GM10248 (cell line): ENCODE measurements around the gene ZDHHC1.

Experiments
- CTCF ChIA-PET: fragments of 300-600 bp; sonication (Branson Sonifier 250); formaldehyde crosslinking; extraction: SDS; loops from one replicate; lab custom pipeline; 2021; ENCODE audit warnings: antibody characterized with exemption; lab: Yijun Ruan, JAX
- POLR2A ChIA-PET: fragments of 350-650 bp; sonication (Branson Sonifier 250); formaldehyde crosslinking; extraction: SDS; loops from one replicate; lab custom pipeline; 2020; ENCODE audit warnings: antibody characterized with exemption; lab: Yijun Ruan, JAX
- DNase-seq: peaks from one replicate; pipeline ENCODE4 v3.0.0; 2012; ENCODE audit errors: extremely low spot score
- TF ChIP-seq, protein P1 (sequence below): IDR thresholded peaks from 2 replicates; pipeline ENCODE4 v1.5.1; 2012; ENCODE audit warnings: mild to moderate bottlenecking, low read depth; ENCODE audit errors: extremely low read depth, missing control alignments, control extremely low read depth

The ZDHHC1 gene

DNA sequence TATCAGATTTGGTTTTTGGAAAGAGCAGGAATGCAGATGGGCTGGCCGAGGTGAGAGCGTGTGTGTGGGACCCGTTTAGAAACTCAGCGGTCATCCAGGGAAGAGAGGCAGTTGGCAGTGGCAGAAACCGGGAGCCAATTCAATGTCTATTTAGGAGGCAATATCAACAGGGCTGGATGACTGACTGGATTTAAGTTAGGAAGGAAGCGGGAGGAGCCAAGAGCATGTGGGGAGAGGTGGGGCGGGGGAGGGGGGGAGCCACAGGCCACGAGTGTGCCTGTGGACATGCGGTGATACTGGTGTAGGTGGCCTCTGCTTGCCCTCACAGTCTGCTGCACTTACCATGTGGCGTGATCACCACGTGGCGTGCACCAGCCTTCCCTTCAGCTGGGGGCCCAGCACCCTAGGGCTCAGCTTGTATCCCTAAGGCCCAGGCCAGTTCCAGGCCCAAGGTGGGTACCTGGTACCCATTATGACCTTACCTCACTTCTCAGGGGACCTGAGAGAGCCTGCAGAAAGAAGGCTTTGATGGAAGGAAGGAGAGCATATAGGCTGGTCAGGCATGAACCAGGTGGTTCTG lies 12.2 kb downstream of the ZDHHC1 start:
- no peak for DNase-seq
- TF ChIP-seq, protein P1, sequence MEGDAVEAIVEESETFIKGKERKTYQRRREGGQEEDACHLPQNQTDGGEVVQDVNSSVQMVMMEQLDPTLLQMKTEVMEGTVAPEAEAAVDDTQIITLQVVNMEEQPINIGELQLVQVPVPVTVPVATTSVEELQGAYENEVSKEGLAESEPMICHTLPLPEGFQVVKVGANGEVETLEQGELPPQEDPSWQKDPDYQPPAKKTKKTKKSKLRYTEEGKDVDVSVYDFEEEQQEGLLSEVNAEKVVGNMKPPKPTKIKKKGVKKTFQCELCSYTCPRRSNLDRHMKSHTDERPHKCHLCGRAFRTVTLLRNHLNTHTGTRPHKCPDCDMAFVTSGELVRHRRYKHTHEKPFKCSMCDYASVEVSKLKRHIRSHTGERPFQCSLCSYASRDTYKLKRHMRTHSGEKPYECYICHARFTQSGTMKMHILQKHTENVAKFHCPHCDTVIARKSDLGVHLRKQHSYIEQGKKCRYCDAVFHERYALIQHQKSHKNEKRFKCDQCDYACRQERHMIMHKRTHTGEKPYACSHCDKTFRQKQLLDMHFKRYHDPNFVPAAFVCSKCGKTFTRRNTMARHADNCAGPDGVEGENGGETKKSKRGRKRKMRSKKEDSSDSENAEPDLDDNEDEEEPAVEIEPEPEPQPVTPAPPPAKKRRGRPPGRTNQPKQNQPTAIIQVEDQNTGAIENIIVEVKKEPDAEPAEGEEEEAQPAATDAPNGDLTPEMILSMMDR = no peak
- ChIA-PET POLR2A (no interaction called here), CTCF (no interaction called here)

DNA sequence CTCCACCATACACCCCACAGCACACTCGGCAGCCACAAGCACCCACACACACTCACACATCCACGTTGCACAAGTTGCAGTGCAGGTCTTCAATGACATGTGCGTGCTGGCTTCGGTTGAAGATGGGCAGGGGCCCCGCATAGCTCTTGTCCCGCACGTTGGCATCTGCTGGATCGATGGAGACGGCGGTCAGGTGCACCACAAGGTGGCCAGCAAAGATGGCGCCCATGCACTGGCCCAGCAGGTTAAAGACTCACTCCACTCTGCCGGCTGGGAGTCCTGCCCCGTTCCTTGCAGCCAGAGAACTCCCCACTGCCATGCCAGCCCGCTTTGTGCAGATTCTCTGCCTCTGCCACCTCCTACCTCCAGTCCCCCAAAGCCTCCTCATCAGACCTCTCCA lies 15.4 kb downstream of the ZDHHC1 start:
- POLR2A ChIA-PET = no interaction called here
- TF ChIP-seq, protein P1 = no peak
- DNase-seq = no peak
- CTCF ChIA-PET = interaction anchor here (1.0 to 4.8 kb wide), 8 partner anchors 10 to 383 kb away, joined by 3 to 24 read pairs (median 6); partner anchors contain the start of gene ZDHHC1

DNA sequence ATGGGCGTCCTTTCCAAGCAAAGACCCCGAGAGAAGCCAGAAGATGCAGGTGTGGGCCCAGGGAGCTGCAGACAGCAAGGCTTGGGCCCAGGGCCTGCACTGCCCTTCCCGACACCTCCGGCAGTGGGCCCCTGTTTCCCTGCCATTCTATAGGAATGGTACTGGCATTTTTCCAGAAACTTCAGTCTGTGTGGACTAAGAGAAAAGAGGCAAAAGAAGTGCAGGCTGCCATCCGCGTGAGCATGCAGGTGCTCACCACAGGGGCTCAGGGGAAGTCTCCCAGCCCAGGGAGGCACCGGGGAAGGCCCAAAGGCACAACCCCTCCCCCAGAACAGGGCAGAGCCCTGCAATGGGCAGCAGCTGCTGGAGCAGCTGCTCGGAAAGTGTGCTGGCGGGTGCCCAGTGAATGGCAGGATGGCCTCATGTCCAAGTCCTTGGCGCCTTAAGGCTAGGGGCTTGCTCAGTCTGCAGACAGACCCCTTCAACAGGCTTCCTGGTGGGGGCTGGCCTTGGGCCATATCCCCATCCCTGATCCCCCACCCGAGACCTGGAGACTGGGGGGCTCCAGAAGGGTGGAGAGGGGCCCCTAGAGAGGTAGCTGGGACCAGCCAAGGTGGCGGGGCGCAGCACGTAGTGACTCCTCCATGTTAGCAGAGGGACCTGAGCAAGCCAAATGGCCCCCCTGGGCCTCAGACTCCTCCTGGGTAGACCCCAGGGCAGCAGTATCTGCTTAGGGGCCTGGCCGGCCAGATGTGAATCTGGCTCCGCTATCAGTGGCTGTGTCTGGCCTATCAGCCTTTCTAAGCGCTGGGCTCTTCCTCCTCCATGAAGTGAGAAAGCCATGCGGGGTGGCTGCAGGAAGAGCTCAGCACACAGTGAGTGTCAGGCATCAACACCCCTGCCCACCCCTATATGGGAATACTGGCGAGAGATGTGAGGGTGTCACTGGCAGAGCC lies 16.2 kb downstream of the ZDHHC1 start:
- POLR2A ChIA-PET = no interaction called here
- DNase-seq = peak; percentile 22
- CTCF ChIA-PET = interaction anchor here (0.6 to 4.8 kb wide), 32 partner anchors 8 to 372 kb away, joined by 3 to 29 read pairs (median 6); partner anchors contain the start of genes FHOD1, PLEKHG4, TMEM208 and ZDHHC1
- TF ChIP-seq, protein P1 = no peak

DNA sequence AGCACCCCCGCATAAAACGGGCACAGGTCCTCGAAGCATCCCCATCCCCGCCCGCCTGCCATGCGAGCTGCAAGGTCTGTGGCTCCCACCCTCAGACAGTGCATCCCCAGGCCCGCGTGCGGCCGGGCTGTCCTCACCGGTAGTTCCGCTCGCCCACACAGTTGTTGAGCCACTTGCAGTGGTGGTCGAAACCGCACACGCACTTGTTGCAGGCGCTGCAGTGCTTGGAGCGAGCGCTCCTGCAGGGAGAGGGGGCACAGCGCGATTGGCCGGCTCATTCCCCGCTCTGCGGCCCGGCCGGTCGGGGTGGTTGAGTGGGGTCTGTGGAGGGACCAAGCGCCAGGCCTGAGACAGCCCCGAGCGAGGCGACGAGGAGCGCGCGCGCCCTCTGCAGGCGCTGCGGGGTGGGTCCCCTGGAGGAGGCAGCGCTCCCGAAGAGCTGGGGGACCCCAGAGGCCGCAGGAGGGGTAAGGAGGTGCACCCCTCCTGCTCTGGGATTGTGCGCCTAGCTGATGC lies 17.0 kb downstream of the ZDHHC1 start:
- POLR2A ChIA-PET = no interaction called here

DNA sequence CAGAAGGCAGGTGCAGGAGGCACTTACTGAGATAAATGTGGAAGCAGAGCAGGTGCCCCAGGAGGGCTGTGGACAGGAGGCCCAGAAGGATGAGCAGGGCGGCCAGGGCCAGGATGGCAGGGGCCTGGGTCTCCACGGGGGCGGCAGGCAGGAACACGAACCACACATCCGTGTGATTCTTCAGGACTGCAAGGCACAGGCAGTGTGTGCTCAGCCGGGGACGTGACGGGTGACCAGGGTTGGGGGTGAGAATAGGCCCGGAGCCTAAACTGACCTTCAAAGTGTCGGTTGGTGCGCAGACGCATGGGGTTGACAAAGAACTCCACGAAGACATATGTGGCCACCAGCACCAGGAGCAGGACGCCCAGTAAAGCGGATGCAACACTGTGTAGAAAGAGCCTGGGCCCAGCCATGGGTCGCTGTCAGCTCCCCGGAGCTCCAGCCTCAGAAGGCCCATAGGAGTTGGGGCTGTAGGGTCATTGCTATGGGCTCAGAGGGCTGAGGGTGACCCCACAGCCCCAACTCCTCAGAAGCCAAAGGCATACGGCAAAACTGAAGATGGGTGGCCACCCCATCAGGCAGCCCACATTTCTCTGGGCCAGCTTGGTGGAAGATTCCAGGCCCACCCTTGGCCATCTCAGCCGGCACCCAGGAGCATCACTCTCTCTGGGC lies 17.6 kb downstream of the ZDHHC1 start:
- no peak for DNase-seq
- POLR2A ChIA-PET = no interaction called here
- TF ChIP-seq, protein P1 = no peak
- CTCF ChIA-PET = interaction anchor here (0.6 to 4.8 kb wide), 13 partner anchors 8 to 157 kb away, joined by 3 to 29 read pairs (median 3); no protein-coding TSS in a partner anchor

More for the DNA sequence above, 17.0 kb downstream of the ZDHHC1 start:
- TF ChIP-seq, protein P1 = peak; percentile 70
- peak; percentile 85 for DNase-seq
- CTCF ChIA-PET = interaction anchor here (0.6 to 4.8 kb wide), 32 partner anchors 8 to 371 kb away, joined by 3 to 29 read pairs (median 5); partner anchors contain the start of genes FHOD1, PLEKHG4, TMEM208 and ZDHHC1
